HG03457 (cell line): ENCODE data around the gene U2AF1L4.
A peak's percentile ranks its signal among the peaks of the same experiment; 100 is the strongest.

Experiments
- ATAC-seq: cut with Tn5 transposase; IDR thresholded peaks from one replicate; pipeline ENCODE4 v1.9.1; 2021; ENCODE audit warnings: moderate number of reproducible peaks; ENCODE audit not compliant: unreplicated experiment

The U2AF1L4 gene, protein sequence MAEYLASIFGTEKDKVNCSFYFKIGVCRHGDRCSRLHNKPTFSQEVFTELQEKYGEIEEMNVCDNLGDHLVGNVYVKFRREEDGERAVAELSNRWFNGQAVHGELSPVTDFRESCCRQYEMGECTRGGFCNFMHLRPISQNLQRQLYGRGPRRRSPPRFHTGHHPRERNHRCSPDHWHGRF

GRCh38 chr19:35745328-35746086 lies at the start of gene U2AF1L4, which contains the start of gene PSENEN:
U2AF1L4 (minus strand) TSS chr19:35745418; CDS start chr19:35745391, 27 bp downstream.
PSENEN (plus strand) TSS chr19:35745651; CDS start chr19:35745931, 280 bp downstream.
- peak; percentile 28 for ATAC-seq

DNA sequence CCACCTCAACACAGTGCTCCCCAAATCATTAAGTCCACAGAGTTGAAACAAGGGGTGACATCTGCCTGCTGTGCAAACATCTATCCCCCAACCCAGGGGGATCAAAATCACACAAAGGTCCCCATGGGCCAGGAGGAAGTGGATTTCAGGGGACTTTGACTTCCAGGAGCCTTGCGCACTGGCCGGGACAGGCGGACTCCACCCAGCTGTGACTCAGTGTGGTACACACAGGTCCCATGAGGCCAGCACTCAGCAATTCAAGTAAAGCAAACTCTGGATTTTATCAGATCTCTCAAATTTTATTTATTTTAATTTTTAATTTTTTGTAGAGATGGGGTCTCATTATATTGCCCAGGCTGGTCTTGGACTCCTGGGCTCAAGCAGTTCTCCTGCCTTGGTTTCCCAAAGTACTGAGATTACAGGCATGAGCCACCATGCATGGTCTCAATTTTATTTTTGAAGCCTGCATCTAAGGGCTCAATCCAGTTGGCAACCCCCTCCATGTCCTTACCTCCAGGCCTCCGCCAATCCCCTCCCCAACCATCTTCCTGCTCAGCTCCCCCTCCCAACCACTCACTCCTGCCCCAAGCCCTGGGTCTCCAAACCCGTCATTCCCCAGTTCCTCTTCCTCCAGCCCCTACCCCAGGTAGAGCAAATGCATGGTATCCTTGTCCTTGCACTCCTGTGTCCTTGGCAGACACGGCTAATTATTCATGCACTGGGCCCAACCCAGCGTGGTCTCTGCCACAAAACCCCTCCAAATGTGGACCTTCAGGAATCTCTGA lies 48.4 kb upstream of the U2AF1L4 start:
- no peak for ATAC-seq

DNA sequence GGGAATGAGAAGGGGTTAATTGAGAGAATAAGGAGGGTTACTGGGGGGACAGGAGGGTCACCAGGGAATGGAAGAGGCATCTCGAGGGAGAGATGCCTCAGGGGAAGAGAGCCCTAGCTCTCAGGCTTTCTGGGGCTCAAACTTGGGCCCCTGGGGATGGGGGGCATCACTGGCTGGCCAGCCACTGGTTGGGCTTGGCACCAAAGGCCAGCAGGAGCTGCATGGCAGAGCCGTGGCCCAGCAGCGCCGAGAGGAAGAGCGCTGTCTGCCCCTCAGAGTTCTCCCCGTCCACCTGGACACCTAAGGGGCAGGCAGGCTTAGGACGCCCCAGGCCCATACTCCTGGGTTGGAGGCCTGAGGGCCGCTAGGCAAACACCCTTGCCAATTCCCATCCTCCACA lies 47.7 kb upstream of the U2AF1L4 start:
- no peak for ATAC-seq

- no peak for ATAC-seq
Observed at GRCh38 chr19:35792312-35792711, 47.1 kb upstream of the U2AF1L4 start.

DNA sequence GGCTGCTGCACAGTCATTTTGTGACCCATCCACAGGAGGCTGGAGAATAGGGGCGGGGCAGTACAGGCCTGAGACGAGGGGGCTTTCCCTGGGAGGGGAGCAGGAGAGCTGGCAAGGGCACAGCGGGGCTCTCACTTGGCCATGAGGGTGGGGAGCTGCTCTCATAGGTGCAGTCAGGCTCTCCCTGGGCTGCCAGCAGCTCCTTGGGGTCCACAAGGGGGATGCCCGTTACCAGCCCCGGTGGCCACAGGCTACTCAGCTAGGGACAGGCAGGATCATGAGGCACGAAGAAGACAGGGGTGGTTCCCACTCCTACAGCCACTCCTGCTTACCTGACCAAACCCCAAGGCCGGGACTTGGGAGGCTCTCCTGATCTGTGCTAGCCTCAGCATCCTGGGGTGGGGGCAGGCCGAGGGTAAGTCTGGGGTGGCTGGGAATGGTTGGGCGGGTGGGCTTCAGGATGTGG lies 46.6 kb upstream of the U2AF1L4 start:
- ATAC-seq, result no peak

DNA sequence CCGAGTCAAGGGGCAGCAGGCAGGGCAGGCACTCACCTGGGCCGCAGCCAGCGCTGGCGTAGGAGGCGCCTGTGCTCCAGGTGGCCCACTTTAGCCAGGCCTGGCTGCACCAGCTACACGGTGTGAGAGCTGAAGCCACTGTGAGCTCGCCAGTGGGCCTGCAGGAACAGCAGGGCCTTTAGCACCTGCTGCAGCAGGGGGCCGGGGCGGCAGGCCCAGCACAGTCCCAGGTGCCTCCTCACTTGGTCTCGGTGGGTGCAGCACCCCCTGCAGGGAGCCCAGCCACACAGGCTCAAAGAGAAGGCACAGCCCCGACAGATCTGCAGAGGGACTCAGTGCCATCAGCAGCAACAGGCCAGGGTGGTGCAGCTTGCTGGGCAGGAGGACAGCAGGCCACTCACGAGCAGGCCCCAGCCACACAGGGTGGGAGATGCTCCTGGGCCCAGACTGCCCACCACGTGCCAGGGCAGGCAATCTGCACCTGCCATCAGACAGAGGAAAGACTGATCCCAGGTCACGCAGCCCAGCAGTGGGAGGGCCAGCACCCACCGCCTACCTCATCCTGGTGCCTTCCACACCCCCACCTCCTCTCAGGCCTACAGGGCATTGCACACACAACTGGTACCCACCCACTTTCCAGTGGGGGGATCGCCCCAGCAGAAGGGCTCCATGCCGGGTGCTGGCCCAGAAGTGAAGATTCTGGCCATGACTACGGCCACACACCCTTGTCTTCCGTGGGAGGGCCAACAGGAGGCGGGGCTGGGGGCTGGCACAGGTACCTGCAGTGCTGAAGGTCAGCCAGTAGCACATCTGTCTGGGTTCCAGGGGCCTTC lies 46.0 kb upstream of the U2AF1L4 start:
- no peak for ATAC-seq

GRCh38 chr19:35789978-35790944 lies 45.0 kb upstream of the U2AF1L4 start:
- ATAC-seq, result no peak

DNA sequence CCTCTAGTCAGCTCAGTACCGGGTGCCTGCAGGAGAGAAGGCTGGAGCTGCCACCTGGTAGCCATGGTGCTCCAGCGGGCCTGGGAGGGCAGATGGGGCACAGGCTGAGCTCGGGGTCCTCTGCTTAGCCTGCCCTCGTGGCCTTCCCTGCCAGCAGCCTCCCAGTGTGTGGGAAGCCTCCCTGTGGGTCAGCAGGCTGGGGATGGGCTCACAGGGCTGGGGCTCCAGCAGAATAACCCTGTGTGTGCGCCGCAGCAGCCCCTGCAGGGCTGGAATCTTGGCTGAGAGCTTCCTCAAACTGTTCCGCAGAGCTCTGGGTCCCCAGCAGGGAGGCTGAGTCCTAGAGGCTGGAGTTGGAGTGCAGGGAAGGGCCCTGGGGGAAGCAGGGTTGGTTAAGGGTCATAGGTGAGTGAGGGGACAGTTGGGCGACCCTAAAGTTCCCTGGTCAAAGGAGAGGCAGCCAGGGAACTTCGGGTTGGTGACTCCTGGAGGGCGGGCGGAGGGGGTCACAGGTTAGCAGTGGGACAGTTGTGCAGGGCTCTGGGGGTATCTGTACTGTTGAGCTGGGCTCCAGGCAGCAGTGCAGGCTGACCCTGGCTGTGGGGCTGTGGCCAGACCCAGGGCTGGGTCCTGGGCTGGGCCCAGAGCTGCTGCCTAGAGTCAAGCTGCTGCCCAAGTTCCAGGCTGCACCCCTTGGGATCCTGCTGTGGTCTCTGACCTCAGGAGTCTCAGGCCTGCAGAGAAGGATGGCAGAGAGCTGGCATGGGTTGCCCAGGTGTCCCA lies 44.2 kb upstream of the U2AF1L4 start:
- no peak for ATAC-seq

DNA sequence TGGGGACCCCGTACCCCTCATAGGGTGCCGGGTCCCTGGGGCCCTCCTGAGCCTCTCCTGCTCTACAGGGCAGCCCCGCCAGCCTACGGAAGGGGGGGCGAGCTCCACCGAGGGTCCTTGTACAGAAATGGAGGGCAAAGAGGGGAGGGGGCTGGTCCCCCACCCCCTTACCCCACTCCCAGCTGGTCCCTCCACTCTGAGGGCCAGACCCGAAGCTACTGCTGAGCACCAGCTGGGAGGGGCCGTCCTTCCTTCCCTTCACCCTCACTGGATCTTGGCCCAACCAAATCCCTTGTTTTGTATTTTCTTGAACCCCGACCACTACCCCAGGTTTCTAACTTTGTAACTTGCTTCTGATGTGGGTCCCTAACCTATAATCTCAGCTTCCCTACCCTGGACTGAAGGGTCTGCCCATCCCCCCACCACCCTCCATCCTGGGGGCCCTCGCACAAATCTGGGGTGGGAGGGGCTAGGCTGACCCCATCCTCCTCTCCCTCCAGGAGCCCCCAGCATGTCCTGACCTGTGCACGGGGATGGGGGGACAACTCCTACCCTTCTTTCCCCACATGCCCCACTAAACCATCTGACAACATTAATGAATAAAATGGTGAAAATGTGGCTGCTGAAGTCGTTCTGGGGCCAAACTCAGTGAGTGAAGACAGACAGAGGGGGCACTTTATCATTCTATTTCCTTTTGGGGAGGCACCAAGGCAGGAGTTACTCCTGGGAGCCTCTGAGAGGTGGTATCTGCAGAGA lies 43.2 kb upstream of the U2AF1L4 start:
- ATAC-seq, result no peak

- no peak for ATAC-seq
Observed at GRCh38 chr19:35787227-35787799, 42.1 kb upstream of the U2AF1L4 start.

- no peak for ATAC-seq
Observed at GRCh38 chr19:35786299-35787160, 41.3 kb upstream of the U2AF1L4 start.

GRCh38 chr19:35785339-35785627 lies 40.1 kb upstream of the U2AF1L4 start:
- no peak for ATAC-seq

- no peak for ATAC-seq
Observed at GRCh38 chr19:35784503-35785338, 39.5 kb upstream of the U2AF1L4 start.

DNA sequence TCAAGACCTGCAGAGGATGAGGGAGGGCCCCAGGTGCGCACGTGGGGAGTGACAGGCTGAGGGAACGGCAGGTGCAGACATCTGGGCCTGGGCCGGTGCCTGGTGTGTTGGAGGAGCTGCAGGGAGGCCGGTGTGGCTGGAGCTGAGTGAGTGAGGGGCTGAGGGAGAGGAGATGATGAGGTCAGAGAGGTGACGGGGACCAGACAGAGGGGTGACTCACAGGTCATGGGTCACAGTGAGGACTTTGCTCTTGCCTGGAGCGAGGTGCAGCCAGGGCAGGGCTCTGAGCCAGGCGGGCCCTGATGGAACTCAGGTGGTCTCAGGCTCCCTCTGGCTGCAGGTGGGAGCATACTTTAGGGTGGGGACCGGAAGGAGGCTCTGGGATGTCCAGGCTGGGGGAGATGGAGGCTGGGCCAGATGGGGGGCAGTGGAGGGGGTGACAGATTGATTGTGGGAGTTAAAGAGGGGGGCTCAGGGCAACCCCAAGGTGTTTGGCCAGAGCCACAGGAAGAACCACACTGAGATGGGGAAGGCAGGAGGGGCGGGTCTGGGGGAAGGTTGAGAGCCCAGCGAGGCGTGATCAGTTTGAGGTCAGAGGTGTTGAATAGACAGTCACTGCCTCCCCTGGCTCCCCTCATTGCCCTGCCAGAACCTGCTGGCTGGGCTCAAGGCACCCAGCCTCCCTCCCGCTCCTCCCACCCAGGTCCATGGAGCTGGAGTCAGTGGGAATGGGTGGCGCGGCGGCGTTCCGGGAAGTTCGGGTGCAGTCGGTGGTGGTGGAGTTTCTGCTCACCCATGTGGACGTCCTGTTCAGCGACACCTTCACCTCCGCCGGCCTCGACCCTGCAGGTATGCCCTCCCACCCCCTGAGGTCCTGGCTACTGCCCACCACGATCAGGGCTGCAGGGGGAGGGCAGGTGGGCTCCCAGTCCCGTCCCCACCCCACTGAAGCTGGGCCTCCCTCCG lies 38.5 kb upstream of the U2AF1L4 start:
- ATAC-seq, result no peak

DNA sequence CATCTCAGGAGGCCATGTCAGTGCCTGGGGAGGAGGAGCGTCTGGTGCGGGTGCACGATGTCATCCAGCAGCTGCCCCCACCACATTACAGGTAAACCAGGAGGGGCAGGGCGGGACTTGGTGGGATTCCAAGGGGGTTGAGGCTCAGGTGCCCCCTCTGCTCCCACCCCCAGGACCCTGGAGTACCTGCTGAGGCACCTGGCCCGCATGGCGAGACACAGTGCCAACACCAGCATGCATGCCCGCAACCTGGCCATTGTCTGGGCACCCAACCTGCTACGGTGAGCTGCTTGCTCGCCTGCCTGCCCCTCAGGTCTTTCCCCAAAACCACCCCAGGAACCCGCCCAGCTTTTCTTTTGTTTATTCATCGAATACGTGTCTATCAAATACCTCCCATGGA lies 37.4 kb upstream of the U2AF1L4 start:
- ATAC-seq, result no peak
